Activated CD4-positive, alpha-beta T cell treated with anti-CD3 and anti-CD28 coated beads for 24 hours (primary cell): ENCODE measurements around the gene BBS1.

Source experiments
- DNase-seq, 2 donors: peaks; one replicate each; pipeline ENCODE4 v3.0.0-alpha.2; 2020; ENCODE audit warnings: low read depth in 2 of 2

Gene BBS1

DNA sequence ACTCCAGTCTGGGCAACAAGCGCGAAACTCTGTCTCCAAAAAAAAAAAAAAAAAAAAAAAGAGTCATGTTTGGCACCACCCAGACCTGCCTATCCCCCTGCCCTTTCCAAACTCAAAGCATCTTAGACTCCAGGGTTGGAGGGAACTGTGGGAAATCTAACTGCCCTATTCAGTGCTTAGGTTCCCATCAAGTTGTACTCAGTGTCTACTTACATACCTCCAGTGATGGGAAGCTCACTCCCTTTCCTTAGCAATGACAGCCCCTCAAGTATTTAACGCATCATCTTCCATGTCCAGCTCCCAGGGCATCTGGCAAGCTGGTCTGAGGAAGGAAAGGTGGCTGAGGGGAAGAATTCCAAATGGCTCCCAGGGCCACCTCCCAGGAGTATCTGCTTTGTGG is 39.3 kb downstream of the BBS1 start:
- no peak for DNase-seq

- no peak for DNase-seq
These were observed 40.5 kb downstream of the BBS1 start for GRCh38 chr11:66550887-66551286.

DNA sequence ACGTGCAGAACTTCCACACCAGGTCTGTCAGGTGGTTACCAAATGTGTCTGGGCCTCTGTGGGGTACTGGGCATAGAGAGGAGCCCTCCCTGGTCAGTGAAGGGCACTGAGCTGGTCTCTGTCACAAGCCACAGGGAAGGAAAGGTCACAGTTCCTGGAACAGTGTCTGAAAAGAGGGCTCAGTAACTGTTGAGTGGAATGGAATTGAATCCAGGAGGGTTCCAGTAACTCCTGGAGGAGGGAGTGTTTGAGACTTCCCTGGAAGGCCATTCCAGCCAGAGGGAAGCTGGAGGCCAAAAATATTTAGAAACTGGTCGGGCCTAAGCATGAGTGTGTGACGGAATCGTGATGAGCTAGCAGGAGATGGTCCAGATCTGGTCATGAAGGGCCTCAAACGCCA is 44.2 kb downstream of the BBS1 start:
- no peak for DNase-seq

GRCh38 chr11:66555416-66555815 is 45.0 kb downstream of the BBS1 start:
- DNase-seq, result no peak

GRCh38 chr11:66556086-66556485 is 45.7 kb downstream of the BBS1 start:
- DNase-seq, result no peak

GRCh38 chr11:66557733-66558326 is 47.4 kb downstream of the BBS1 start:
- no peak for DNase-seq

GRCh38 chr11:66559142-66559865 is 48.9 kb downstream of the BBS1 start:
- no peak for DNase-seq

GRCh38 chr11:66559866-66560676 is 49.6 kb downstream of the BBS1 start:
- no peak for DNase-seq

DNA sequence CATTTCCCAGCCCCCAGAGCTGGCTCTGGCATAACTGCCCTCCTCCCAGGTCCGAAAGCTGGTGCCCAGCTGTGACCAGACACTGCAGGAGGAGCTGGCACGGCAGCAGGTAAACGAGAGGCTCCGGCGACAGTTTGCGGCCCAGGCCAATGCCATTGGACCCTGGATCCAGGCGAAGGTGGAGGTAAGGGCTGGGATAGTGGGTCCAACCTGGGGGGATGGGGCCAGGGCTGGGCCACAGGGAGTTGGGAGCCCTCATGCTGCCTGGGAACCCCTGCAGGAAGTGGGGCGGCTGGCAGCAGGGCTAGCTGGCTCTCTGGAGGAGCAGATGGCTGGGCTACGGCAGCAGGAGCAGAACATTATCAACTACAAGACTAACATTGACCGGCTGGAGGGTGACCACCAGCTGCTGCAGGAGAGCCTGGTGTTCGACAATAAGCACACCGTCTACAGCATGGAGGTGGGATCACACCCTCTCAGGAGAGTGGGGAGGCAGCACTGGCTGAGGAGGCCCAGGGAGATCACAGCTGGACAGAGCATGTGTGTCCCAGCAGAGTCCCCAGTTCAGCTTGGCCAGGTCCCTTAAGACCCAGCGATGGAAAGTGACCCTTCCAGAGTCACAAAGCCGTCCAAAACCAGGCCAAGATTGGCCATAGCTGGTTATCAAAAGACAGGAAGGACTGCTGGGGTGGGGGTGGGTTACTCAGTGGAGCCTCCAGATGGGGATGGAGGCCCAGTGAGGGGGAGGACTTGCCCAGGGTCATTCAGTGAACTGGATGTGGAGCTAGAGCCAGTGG is 50.9 kb downstream of the BBS1 start:
- DNase-seq, result no peak

DNA sequence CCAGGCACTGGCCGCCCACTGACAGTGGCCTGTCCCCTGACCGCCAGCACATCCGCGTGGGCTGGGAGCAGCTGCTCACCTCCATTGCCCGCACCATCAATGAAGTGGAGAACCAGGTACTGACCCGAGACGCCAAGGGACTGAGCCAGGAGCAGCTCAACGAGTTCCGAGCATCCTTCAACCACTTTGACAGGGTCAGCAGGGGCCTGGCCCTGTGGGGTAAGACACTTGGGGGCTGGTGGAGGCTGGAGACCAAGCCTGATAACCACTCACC is 51.5 kb downstream of the BBS1 start:
- DNase-seq, result no peak

DNA sequence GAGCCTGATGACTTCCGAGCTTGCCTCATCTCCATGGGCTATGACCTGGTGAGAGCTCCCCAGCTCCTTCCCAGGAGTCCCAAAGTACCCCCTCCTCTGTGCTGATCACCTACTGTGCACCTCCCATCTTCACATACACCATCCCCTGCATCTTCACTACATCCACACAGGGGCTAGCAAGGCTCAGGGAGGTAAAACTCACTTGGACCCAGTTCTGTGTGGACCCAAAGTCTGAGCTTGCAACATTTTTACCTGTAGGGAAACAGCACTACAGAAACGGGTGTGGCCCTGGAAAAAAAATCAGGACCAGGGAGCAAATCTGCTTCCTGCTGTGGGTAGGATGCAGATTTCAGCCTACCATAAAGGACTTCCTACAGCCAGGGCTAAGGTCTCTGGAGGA is 51.8 kb downstream of the BBS1 start:
- DNase-seq, result no peak

- no peak for DNase-seq
These were observed 52.6 kb downstream of the BBS1 start for GRCh38 chr11:66562907-66563583.

GRCh38 chr11:66563832-66564231 is 53.4 kb downstream of the BBS1 start:
- DNase-seq, result no peak

DNA sequence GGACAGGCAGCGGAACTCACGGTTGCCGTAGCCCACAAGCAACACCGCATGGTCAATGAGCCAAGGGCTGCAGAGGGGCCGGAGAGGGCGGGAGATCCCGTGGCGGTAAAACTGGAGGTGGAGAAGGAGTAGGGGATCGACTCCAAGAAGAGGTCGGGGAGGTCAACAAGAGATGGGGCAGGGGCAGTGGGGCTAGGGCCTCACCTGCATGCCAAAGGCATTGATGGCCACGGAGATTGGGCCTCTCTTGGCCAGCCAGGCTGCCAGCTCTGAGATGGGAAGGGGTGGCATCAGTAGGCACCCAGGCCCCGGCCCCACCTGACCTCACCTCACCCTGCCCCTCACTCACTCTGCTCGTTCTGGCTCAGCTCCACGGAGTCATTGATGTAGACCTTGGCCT is 54.1 kb downstream of the BBS1 start:
- no peak for DNase-seq

GRCh38 chr11:66564984-66565383 is 54.5 kb downstream of the BBS1 start:
- no peak for DNase-seq

DNA sequence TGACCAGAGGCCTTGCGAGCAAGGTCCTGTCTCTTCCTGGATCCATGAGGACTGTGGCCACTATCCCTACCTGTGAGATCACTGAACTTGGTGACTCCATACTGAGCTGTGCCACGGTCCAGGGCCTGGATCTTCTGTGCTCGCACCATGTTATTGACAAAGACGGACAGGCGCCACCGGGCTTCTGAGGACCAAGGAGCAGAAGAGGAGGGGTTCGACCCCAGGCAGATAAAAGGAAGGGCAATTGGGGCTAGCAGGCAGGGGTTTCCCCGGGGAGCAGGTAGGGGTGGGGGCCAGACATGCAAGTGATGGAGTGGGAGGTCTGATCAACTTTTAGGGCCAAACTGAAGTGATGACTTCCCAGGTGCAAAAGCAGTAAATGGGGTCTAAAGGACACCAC is 55.8 kb downstream of the BBS1 start:
- DNase-seq, result no peak

GRCh38 chr11:66567787-66568123 is 57.3 kb downstream of the BBS1 start:
- no peak for DNase-seq

- peak; percentile 55 to 64 for DNase-seq
These were observed 57.9 kb downstream of the BBS1 start, which contains the start of gene CTSF for GRCh38 chr11:66568124-66568916. Gene CTSF (minus strand): TSS chr11:66568606. CDS start chr11:66568486, 120 bp downstream.

GRCh38 chr11:66569076-66569475 is 58.6 kb downstream of the BBS1 start:
- DNase-seq, result no peak

DNA sequence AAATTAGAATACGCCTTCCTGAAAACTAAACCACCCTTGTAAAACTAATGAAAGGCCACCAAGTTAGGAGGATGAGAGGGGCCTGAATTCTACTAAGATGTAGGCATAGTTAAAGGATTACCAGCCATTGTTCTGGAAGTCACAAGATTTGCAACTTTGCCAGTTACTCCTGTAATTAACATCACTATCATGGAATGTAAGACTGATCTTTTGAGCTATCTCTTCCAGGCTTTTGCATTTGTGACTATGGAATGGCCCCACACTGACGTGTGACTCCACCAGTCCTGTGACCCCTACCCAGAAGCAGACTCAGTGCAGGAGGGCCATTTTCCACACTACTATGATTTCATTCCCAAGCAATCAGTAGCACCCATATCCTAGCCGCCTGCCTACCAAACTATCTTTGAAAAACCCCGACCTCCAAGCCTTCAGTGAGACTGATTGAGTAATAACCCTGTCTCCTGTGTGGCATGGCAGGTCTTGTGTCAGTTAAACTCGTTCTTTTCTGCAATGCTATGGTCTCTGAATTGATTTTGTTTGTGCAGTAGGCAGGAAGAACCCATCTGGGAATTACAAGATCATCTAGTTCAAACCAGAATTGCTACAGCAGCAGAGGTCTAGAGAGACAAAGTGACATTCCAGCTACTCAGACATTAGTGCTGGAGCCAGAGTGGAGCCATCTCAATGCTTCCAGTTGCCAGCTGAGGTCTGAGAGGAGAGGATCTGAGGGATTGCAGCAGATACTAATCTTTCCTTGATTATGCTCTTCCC is 59.8 kb downstream of the BBS1 start:
- no peak for DNase-seq
